HG03521 (cell line): Measurements from ENCODE around the gene ARG1.
"Not testable (repeated sequence)": the region's sequence is repeated elsewhere in the genome, so short reads cannot be mapped to it uniquely, and the experiment has no call there.

Experiments used
- ATAC-seq: cut with Tn5 transposase; IDR thresholded peaks from one replicate; pipeline ENCODE4 v1.9.1; 2021; ENCODE audit warnings: mild to moderate bottlenecking, moderate library complexity; ENCODE audit not compliant: unreplicated experiment

Gene ARG1

GRCh38 chr6:131572686-131573415 is at the start of gene ARG1:
Gene ARG1 (plus strand): TSS chr6:131573226. CDS start chr6:131573283, 57 bp downstream.
- ATAC-seq, result no peak

GRCh38 chr6:131523988-131524673 is 48.9 kb upstream of the ARG1 start:
- no peak for ATAC-seq

- no peak for ATAC-seq
These were observed 48.2 kb upstream of the ARG1 start for GRCh38 chr6:131524695-131525336.

- ATAC-seq, result not testable (repeated sequence)
These were observed 42.1 kb upstream of the ARG1 start for GRCh38 chr6:131530936-131531335.

GRCh38 chr6:131531681-131532080 is 41.3 kb upstream of the ARG1 start:
- not testable (repeated sequence) for ATAC-seq

GRCh38 chr6:131532580-131533039 is 40.4 kb upstream of the ARG1 start:
- ATAC-seq, result peak; percentile 55

GRCh38 chr6:131538615-131539014 is 34.4 kb upstream of the ARG1 start:
- not testable (repeated sequence) for ATAC-seq

- no peak for ATAC-seq
These were observed 27.7 kb upstream of the ARG1 start for GRCh38 chr6:131545317-131545716.

GRCh38 chr6:131547488-131547887 is 25.5 kb upstream of the ARG1 start:
- ATAC-seq, result no peak

GRCh38 chr6:131548441-131548840 is 24.6 kb upstream of the ARG1 start:
- no peak for ATAC-seq

- ATAC-seq, result no peak
These were observed 23.2 kb upstream of the ARG1 start for GRCh38 chr6:131549811-131550210.

- no peak for ATAC-seq
These were observed 21.1 kb upstream of the ARG1 start for GRCh38 chr6:131551902-131552301.

- ATAC-seq, result no peak
These were observed 20.5 kb upstream of the ARG1 start for GRCh38 chr6:131552572-131552971.

- ATAC-seq, result no peak
These were observed 17.0 kb upstream of the ARG1 start for GRCh38 chr6:131555992-131556391.

GRCh38 chr6:131558922-131559321 is 14.1 kb upstream of the ARG1 start:
- ATAC-seq, result no peak

GRCh38 chr6:131561925-131562707 is 10.9 kb upstream of the ARG1 start:
- ATAC-seq, result no peak

- ATAC-seq, result no peak
These were observed 8.0 kb upstream of the ARG1 start for GRCh38 chr6:131565056-131565455.

- no peak for ATAC-seq
These were observed 4.3 kb upstream of the ARG1 start for GRCh38 chr6:131568726-131569125.

GRCh38 chr6:131574133-131574532 is 1.1 kb downstream of the ARG1 start:
- no peak for ATAC-seq

GRCh38 chr6:131574686-131575085 is 1.7 kb downstream of the ARG1 start:
- no peak for ATAC-seq
